ENCODE data around the gene GPR85.

GPR85 gene

DNA sequence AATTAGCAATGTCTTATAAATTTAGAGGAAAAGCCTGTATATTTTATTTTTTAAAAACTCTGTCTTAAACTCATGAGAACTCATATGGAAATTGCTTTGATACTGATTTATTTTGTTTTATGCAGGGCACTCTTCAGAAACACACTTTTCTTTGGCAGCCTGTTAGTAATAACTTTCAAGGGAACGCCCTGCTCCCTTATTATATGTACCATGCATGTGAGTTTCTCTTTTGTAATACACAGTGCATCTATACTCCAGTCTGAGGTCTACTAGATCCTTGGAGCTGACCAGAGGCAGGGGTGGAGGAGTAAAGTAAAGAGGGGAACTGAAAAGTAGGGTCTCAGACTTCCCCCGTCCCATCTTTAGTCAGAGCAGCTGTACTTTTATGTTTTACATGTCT is 40.2 kb downstream of the GPR85 start:
- TF ChIP-seq GATA2 (IDR thresholded peaks at IDR 0.05; ENCODE audit: low read depth, low read length) (no peak), GATA3 (IDR thresholded peaks at IDR 0.05; ENCODE audit: low read depth, low read length) (no peak)

- TF ChIP-seq GATA3 (IDR thresholded peaks at IDR 0.05; ENCODE audit: low read depth, low read length) (no peak), GATA2 (IDR thresholded peaks at IDR 0.05; ENCODE audit: low read depth, low read length) (no peak)
These were observed 41.2 kb downstream of the GPR85 start for GRCh38 chr7:113045379-113045778.

DNA sequence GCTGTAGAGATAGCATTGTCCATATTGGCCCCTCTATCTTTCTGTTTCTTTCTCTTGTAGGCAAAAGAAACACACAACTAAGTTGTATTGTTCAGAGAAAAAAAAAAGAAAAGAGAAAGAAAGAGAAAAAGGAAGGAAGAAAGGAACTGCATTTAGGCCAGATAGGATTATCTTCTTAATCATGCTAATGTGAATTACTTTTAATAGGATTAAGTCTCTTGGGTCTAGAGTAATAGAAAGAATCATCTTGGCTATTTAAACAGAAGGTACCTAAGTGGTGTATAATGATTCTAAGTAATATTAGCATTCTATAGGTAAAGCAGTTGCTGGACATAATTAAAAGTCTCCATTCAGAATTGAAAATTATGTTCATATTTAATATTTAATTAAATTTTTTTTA is 42.2 kb downstream of the GPR85 start:
- no peak for TF ChIP-seq GATA3 (IDR thresholded peaks at IDR 0.05; ENCODE audit: low read depth, low read length)
- TF ChIP-seq GATA2 (IDR thresholded peaks at IDR 0.05; ENCODE audit: low read depth, low read length), result no peak

DNA sequence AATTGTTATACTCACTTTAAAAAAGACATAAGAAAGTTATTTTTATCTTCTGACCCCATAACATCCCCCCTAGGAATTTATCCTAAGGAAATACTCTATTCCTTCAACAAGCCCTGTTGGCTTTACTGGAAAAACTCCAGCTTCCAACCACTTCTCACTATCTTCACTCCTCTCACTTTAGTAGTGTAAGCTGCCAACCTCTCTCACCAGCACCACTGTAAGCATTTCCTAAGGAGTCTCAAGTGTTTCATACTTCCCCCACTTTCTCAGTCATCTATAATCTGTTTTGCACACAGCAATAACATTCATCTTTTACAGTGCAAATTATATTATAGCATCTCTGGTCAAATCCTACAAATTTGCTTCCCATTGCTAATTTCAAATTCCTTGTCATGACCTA is 45.8 kb downstream of the GPR85 start:
- TF ChIP-seq GATA2 (IDR thresholded peaks at IDR 0.05; ENCODE audit: low read depth, low read length) (no peak), GATA3 (IDR thresholded peaks at IDR 0.05; ENCODE audit: low read depth, low read length) (no peak)

DNA sequence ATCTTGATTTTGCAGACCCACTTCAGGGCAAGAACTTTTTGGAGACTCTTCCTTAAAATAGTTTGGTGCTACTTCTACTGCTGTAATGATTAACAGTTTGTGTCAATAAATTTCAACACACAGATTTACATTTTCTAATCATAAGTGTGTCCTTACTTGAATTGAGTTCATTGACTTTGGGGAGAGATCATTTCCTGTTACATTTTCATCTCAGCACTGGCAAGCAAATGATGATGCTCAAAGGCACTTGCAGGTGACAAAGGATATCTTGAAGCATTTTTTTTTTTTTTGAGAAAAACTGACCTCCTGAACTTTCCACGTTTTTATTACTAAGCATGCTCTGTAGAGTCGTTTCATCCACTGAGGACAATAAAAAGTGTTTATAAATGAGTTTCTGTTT is 52.7 kb downstream of the GPR85 start:
- TF ChIP-seq GATA3 (IDR thresholded peaks at IDR 0.05; ENCODE audit: low read depth, low read length) (no peak), GATA2 (IDR thresholded peaks at IDR 0.05; ENCODE audit: low read depth, low read length) (no peak)

All from SH-SY5Y (cell line).